Panc1 (cell line): ENCODE data around the gene PPP4R1. TPM values are rescaled to one million over a fixed set of nuclear protein-coding genes. Genes with fewer than 3 reads are reported as not detected.

Experiments
- ATAC-seq: fragments of 200-7000 bp; cut with Tn5 transposase; 2 replicates; pipeline ENCODE4 v1.9.1; 2020; ENCODE audit warnings: mild to moderate bottlenecking, moderate library complexity
- BruUV-seq: library from RNA; stranded (reverse); fragments of 400-500 nt; replicated peaks from 2 replicates; lab custom pipeline; 2021; lab: Mats Ljungman, UMichigan
- CTCF ChIA-PET: fragments of 300-600 bp; sonication (Branson Sonifier 250); formaldehyde crosslinking; loops from one replicate; lab custom pipeline; 2022; ENCODE audit warnings: antibody characterized with exemption; lab: Charles Lee
- POLR2A ChIA-PET: fragments of 300-600 bp; sonication (Branson Sonifier 250); formaldehyde crosslinking; loops from one replicate; lab custom pipeline; 2022; ENCODE audit warnings: antibody characterized with exemption; lab: Charles Lee
- DNase-seq: peaks from one replicate; pipeline ENCODE4 v3.0.0-alpha.2; 2010; ENCODE audit warnings: low read depth, low spot score
- H3K27ac ChIP-seq: 2 replicates; pipeline ENCODE4 v1.5.1; 2011; ENCODE audit warnings: mild to moderate bottlenecking, low read length, inconsistent platforms
- H3K27me3 ChIP-seq: fragments of 200-500 bp; sonication (Bioruptor generic); 2 replicates; pipeline ENCODE4 v1.6.0; 2014; ENCODE audit warnings: low read length, inconsistent platforms; ENCODE audit not compliant: control insufficient read depth, insufficient read depth
- H3K36me3 ChIP-seq: fragments of 200-500 bp; sonication (Bioruptor generic); 2 replicates; pipeline ENCODE4 v1.5.1; 2014; ENCODE audit warnings: inconsistent platforms, mild to moderate bottlenecking, low read length, moderate library complexity; ENCODE audit not compliant: control insufficient read depth, insufficient read depth
- H3K4me1 ChIP-seq: 2 replicates; pipeline ENCODE4 v1.5.1; 2011; ENCODE audit warnings: inconsistent platforms, mild to moderate bottlenecking, low read length, moderate library complexity; ENCODE audit not compliant: control insufficient read depth, insufficient read depth
- H3K4me3 ChIP-seq, 2 experiments: 2 replicates each; pipeline ENCODE4 v1.5.1; 2011 to 2012; ENCODE audit warnings: low read depth in 2 of 2, low read length in 2 of 2, mild to moderate bottlenecking in 2 of 2, inconsistent platforms in 1 of 2, moderate library complexity in 1 of 2
- H3K9me3 ChIP-seq: fragments of 200-500 bp; sonication (Bioruptor generic); 2 replicates; pipeline ENCODE4 v1.5.1; 2014; ENCODE audit warnings: low read depth, mild to moderate bottlenecking, inconsistent platforms, low read length, moderate library complexity; ENCODE audit not compliant: control insufficient read depth, insufficient read depth
- CTCF ChIP-seq: fragments of 450-650 bp; IDR thresholded peaks from 2 replicates; pipeline ENCODE4 v1.5.1; 2017; ENCODE audit warnings: mild to moderate bottlenecking
- POLR2AphosphoS5 ChIP-seq: IDR thresholded peaks from 2 replicates; pipeline ENCODE4 v1.6.1; 2012; ENCODE audit warnings: mild to moderate bottlenecking, low read depth, low read length, moderate library complexity
- REST ChIP-seq, 2 experiments: IDR thresholded peaks; 2 replicates each; pipeline ENCODE4 v1.6.1; 2011 to 2012; ENCODE audit warnings: low read depth in 2 of 2, control low read depth in 1 of 2, low read length in 1 of 2, mild to moderate bottlenecking in 1 of 2, moderate library complexity in 1 of 2; ENCODE audit not compliant: insufficient read depth in 1 of 2
- SIN3A ChIP-seq: IDR thresholded peaks from 2 replicates; pipeline ENCODE4 v1.6.1; 2012; ENCODE audit warnings: low read depth, mild to moderate bottlenecking, low read length, moderate library complexity, borderline replicate concordance; ENCODE audit not compliant: insufficient read depth
- TCF7L2 ChIP-seq: IDR thresholded peaks from 2 replicates; pipeline ENCODE4 v1.6.1; 2011; ENCODE audit warnings: mild to moderate bottlenecking, low read depth, low read length, inconsistent platforms
- in situ Hi-C: cut with HindIII; loops from 2 replicates; pipeline ENCODE4 v1.10.0; 2016; ENCODE audit warnings: low sequenced_read_pairs, low pct_unique_long_range_greater_than_20kb
- intact Hi-C: fragments of 100-400 bp; cut with micrococcal nuclease; formaldehyde crosslinking; loops from one replicate; pipeline ENCODE4 v1.10.0; 2022; ENCODE audit not compliant: unreplicated experiment
- total RNA-seq: library from RNA; stranded (reverse); gene quantifications from one replicate; pipeline ENCODE4 v1.2.1, GENCODE V29; 2021; ENCODE audit not compliant: unreplicated experiment

PPP4R1 gene
- total RNA-seq, 1 experiment from 2014 or later, result 80.6 TPM

- DNase-seq (no peak), ATAC-seq (no peak)
- H3K4me3 ChIP-seq, result no peak overlapping the region
- CTCF ChIA-PET, result no interaction called here
- POLR2A ChIA-PET, result no interaction called here
- no peak overlapping the region for H3K27ac ChIP-seq
- no peaks in the 10 kb centered on the region for H3K9me3 ChIP-seq
- peaks cover 8% of the 10 kb centered on the region; the same call in 1 of the 2 replicates for H3K4me1 ChIP-seq
- in situ Hi-C loops, result no loop called here
- no peaks in the 10 kb centered on the region for H3K27me3 ChIP-seq
- no peak for TF ChIP-seq CTCF
- no peak for TF ChIP-seq REST (IDR thresholded peaks at IDR 0.05; ENCODE audit: insufficient read depth in 1 of 2, low read depth in 2 of 2, low read length in 1 of 2)
- TF ChIP-seq TCF7L2, result no peak
- TF ChIP-seq SIN3A, result no peak
- no peak for TF ChIP-seq POLR2AphosphoS5
- intact Hi-C loops, result no loop called here
- no peaks in the 10 kb centered on the region for H3K36me3 ChIP-seq
- BruUV-seq, result no TSS peak
Measured at GRCh38 chr18:9638886-9639285, 24.5 kb upstream of the PPP4R1 start.

- TF ChIP-seq POLR2AphosphoS5 (no peak), SIN3A (no peak), CTCF (no peak), TCF7L2 (no peak), REST (IDR thresholded peaks at IDR 0.05; ENCODE audit: insufficient read depth in 1 of 2, low read depth in 2 of 2, low read length in 1 of 2) (no peak)
- in situ Hi-C loops (no loop called here), intact Hi-C loops (no loop called here)
- ChIA-PET CTCF (no interaction called here), POLR2A (no interaction called here)
- Histone ChIP-seq H3K4me1 (0 out of 2 replicates have a peak, but pooled peaks cover 3% of the 10 kb centered on the region), H3K4me3 (no peak overlapping the region), H3K9me3 (no peaks in the 10 kb centered on the region), H3K27me3 (no peaks in the 10 kb centered on the region), H3K27ac (no peak overlapping the region), H3K36me3 (no peaks in the 10 kb centered on the region)
- no TSS peak for BruUV-seq
- ATAC-seq, result no peak
- no peak for DNase-seq
Measured at GRCh38 chr18:9637036-9637767, 22.8 kb upstream of the PPP4R1 start.
